Neural cell (in vitro differentiated cells): ENCODE results near the gene EIF4E2. TPM values are rescaled to one million over a fixed set of nuclear protein-coding genes. Genes with fewer than 3 reads are reported as not detected.

Experiments used
- H2AFZ ChIP-seq: fragments of 200-600, 300-800 bp; sonication (generic), shearing (Covaris generic); 2 replicates; pipeline ENCODE4 v1.6.0; 2014; ENCODE audit warnings: low read depth, mild to moderate bottlenecking, antibody characterized with exemption, low read length, moderate library complexity
- H3F3A ChIP-seq: fragments of 200-600 bp; shearing (Covaris generic); 2 replicates; pipeline ENCODE4 v1.6.1; 2016; ENCODE audit warnings: mild to moderate bottlenecking, moderate library complexity, mixed read lengths, antibody characterized with exemption, low read length; ENCODE audit not compliant: insufficient read depth, poor library complexity, severe bottlenecking
- H3K27ac ChIP-seq: fragments of 200-600, 300-800 bp; sonication (generic), shearing (Covaris generic); 2 replicates; pipeline ENCODE4 v1.5.1; 2014; ENCODE audit warnings: mild to moderate bottlenecking, low read length, moderate library complexity
- H3K27me3 ChIP-seq: fragments of 300-800, 200-600 bp; sonication (generic), shearing (Covaris generic); 2 replicates; pipeline ENCODE4 v1.6.0; 2014; ENCODE audit warnings: mild to moderate bottlenecking, low read depth, low read length, moderate library complexity; ENCODE audit not compliant: insufficient read depth
- H3K36me3 ChIP-seq: fragments of 300-800, 200-600 bp; sonication (generic), shearing (Covaris generic); 2 replicates; pipeline ENCODE4 v1.5.1; 2014; ENCODE audit warnings: mild to moderate bottlenecking, antibody characterized with exemption, low read length, moderate library complexity; ENCODE audit not compliant: insufficient read depth
- H3K4me2 ChIP-seq: fragments of 300-800, 200-600 bp; sonication (generic), shearing (Covaris generic); 2 replicates; pipeline ENCODE4 v1.6.0; 2014; ENCODE audit warnings: mild to moderate bottlenecking, low read length
- H3K4me3 ChIP-seq: fragments of 300-800, 200-600 bp; sonication (generic), shearing (Covaris generic); 2 replicates; pipeline ENCODE4 v1.5.1; 2014; ENCODE audit warnings: mild to moderate bottlenecking, low read length, moderate library complexity
- H3K79me2 ChIP-seq: fragments of 200-600 bp; shearing (Covaris generic); replicated peaks from 2 replicates; pipeline ENCODE4 v1.6.0; 2014; ENCODE audit warnings: mild to moderate bottlenecking, low read length, moderate library complexity; ENCODE audit not compliant: insufficient read depth
- H3K9ac ChIP-seq: fragments of 300-800, 200-600 bp; sonication (generic), shearing (Covaris generic); 2 replicates; pipeline ENCODE4 v1.6.1; 2016; ENCODE audit warnings: mild to moderate bottlenecking, low read length, mixed read lengths
- H3K9me2 ChIP-seq: fragments of 200-600 bp; shearing (Covaris generic); 2 replicates; pipeline ENCODE4 v1.6.1; 2016; ENCODE audit warnings: mild to moderate bottlenecking, low read length, mixed read lengths; ENCODE audit not compliant: insufficient read depth
- H3K9me3 ChIP-seq: fragments of 200-600, 300-800 bp; sonication (generic), shearing (Covaris generic); 2 replicates; pipeline ENCODE4 v1.6.1; 2016; ENCODE audit warnings: mild to moderate bottlenecking, mixed run types, low read length, moderate library complexity, mixed read lengths
- H4K20me1 ChIP-seq: fragments of 200-600 bp; shearing (Covaris generic); 2 replicates; pipeline ENCODE4 v1.6.1; 2016; ENCODE audit warnings: mild to moderate bottlenecking, mixed run types; ENCODE audit not compliant: insufficient read depth
- CTCF ChIP-seq: fragments of 450-650 bp; IDR thresholded peaks from 2 replicates; pipeline ENCODE4 v1.5.1; 2014; ENCODE audit warnings: antibody characterized with exemption, mild to moderate bottlenecking, moderate library complexity; ENCODE audit not compliant: poor library complexity, severe bottlenecking
- EP300 ChIP-seq: fragments of 450-650 bp; conservative IDR thresholded peaks from 2 replicates; pipeline ENCODE4 v1.6.1; 2014; ENCODE audit warnings: antibody characterized with exemption, mild to moderate bottlenecking, moderate library complexity; ENCODE audit not compliant: poor library complexity, severe bottlenecking
- EZH2 ChIP-seq: fragments of 200-600, 300-800 bp; shearing (Covaris generic), sonication (generic); IDR thresholded peaks from 2 replicates; pipeline ENCODE4 v1.6.1; 2014; ENCODE audit warnings: antibody characterized with exemption, low read length, borderline replicate concordance, mild to moderate bottlenecking; ENCODE audit not compliant: insufficient read depth, poor library complexity, severe bottlenecking
- MXI1 ChIP-seq: fragments of 450-650 bp; conservative IDR thresholded peaks from 2 replicates; pipeline ENCODE4 v1.6.1; 2014; ENCODE audit warnings: antibody characterized with exemption, mild to moderate bottlenecking; ENCODE audit not compliant: poor library complexity, severe bottlenecking
- POLR2AphosphoS5 ChIP-seq: IDR thresholded peaks from 2 replicates; pipeline ENCODE4 v1.6.1; 2012
- RAD21 ChIP-seq: fragments of 450-650 bp; conservative IDR thresholded peaks from 2 replicates; pipeline ENCODE4 v1.6.1; 2014; ENCODE audit warnings: antibody characterized with exemption, mild to moderate bottlenecking, moderate library complexity
- REST ChIP-seq: IDR thresholded peaks from 2 replicates; pipeline ENCODE4 v1.6.1; 2012; ENCODE audit warnings: borderline replicate concordance
- SMC3 ChIP-seq: fragments of 450-650 bp; conservative IDR thresholded peaks from 2 replicates; pipeline ENCODE4 v1.6.1; 2014; ENCODE audit warnings: antibody characterized with exemption, mild to moderate bottlenecking, moderate library complexity; ENCODE audit not compliant: poor library complexity
- TAF1 ChIP-seq: IDR thresholded peaks from 2 replicates; pipeline ENCODE4 v1.6.1; 2012; ENCODE audit warnings: low read depth
- polyA plus RNA-seq: library from polyadenylated mRNA; depleted of rRNA; stranded (reverse); fragments of >200 nt; gene quantifications from 2 replicates; pipeline ENCODE4 v1.2.3, GENCODE V29; 2014

Gene EIF4E2
- polyA plus RNA-seq, 1 donor from 2014 or later: 57.6 TPM

GRCh38 chr2:232539298-232540231, 10.9 kb upstream of the EIF4E2 start, which contains the start of gene CHRNG:
TSS of gene CHRNG (plus strand) at chr2:232539692. CDS start at chr2:232539748, 56 bp downstream.
- no peaks in the 10 kb centered on the region for H3K9me3 ChIP-seq
- no peaks in the 10 kb centered on the region for H3K79me2 ChIP-seq
- H3K4me3 ChIP-seq: no peak within 1 kb of the TSS
- no peak within 1 kb of the TSS for H3K4me2 ChIP-seq
- no peak within 1 kb of the TSS for H3K9ac ChIP-seq
- no peaks in the 10 kb centered on the region for H3K36me3 ChIP-seq
- no peak for TF ChIP-seq CTCF
- TF ChIP-seq EZH2: no peak
- TF ChIP-seq TAF1: no peak
- TF ChIP-seq RAD21: no peak
- TF ChIP-seq REST: no peak
- no peak for TF ChIP-seq POLR2AphosphoS5
- TF ChIP-seq MXI1: no peak
- no peak for TF ChIP-seq SMC3
- no peak for TF ChIP-seq EP300
- no peaks in the 10 kb centered on the region for H4K20me1 ChIP-seq
- H3K27ac ChIP-seq: no peak within 1 kb of the TSS
- H3K27me3 ChIP-seq: no peaks in the 10 kb centered on the region
- no peaks in the 10 kb centered on the region for H3K9me2 ChIP-seq
- H3F3A ChIP-seq: no peaks in the 10 kb centered on the region
- H2AFZ ChIP-seq: no peak within 1 kb of the TSS

DNA sequence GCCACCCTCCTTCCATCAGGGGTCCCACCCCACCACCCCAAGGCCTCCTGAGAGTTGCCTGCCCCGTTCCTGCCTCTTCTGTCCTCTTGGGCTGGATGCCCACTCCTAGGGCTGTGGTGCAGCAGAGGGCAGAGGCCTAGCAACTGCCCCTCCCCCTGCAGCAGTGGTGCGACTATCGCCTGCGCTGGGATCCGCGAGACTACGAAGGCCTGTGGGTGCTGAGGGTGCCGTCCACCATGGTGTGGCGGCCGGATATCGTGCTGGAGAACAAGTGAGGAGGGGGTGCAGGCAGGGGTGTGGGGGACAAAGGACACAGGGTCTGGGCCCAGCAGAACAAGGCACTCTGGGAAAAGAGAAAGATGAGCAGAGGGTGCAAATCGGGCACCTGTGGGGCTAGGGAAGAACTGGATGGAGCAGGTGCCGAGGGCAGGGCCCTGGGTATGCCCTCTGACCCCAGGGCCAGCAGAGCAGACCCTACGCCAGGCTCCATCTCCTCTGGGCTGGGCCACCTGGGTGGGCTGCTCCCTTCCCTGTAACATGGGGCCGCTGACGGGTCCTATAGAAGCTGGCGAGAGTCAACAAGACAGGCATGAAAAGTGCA, 9.9 kb upstream of the EIF4E2 start:
- Histone ChIP-seq H3K9ac (no peak overlapping the region), H3K9me3 (no peaks in the 10 kb centered on the region), H3K36me3 (peaks cover 3% of the 10 kb centered on the region), H3K27me3 (no peaks in the 10 kb centered on the region), H3K9me2 (no peaks in the 10 kb centered on the region), H3K79me2 (no peaks in the 10 kb centered on the region), H3K4me3 (no peak overlapping the region), H3K4me2 (no peak overlapping the region), H3K27ac (no peak overlapping the region), H2AFZ (no peak overlapping the region), H4K20me1 (no peaks in the 10 kb centered on the region), H3F3A (no peaks in the 10 kb centered on the region)
- TF ChIP-seq EZH2: no peak
- TF ChIP-seq TAF1: no peak
- TF ChIP-seq CTCF: no peak
- no peak for TF ChIP-seq REST
- no peak for TF ChIP-seq EP300
- TF ChIP-seq POLR2AphosphoS5: no peak
- TF ChIP-seq SMC3: no peak
- no peak for TF ChIP-seq MXI1
- TF ChIP-seq RAD21: no peak
